Sigmoid colon (tissue), 4 donors: ENCODE measurements around the gene NR2F1-AS1.

Experiments used
- EP300 ChIP-seq, 4 donors: sonication (generic); formaldehyde crosslinking; IDR thresholded peaks; one replicate each; pipeline ENCODE4 v1.6.1; 2017; ENCODE audit warnings: antibody characterized with exemption in 4 of 4
- POLR2A ChIP-seq, 2 donors: fragments of 450-650 bp; IDR thresholded peaks; one replicate each; pipeline ENCODE4 v1.6.1; 2016; ENCODE audit warnings: antibody characterized with exemption in 2 of 2, mild to moderate bottlenecking in 2 of 2, moderate library complexity in 2 of 2
- TF ChIP-seq, protein P1 (sequence below), 4 experiments: fragments of 450-650 bp in 3 of 4; fragments of 200-600 bp in 1 of 4; IDR thresholded peaks; one replicate each; pipeline ENCODE4 v1.5.1; 2016 to 2019; ENCODE audit warnings: antibody characterized with exemption in 4 of 4, mild to moderate bottlenecking in 3 of 4, moderate library complexity in 2 of 4

DNA sequence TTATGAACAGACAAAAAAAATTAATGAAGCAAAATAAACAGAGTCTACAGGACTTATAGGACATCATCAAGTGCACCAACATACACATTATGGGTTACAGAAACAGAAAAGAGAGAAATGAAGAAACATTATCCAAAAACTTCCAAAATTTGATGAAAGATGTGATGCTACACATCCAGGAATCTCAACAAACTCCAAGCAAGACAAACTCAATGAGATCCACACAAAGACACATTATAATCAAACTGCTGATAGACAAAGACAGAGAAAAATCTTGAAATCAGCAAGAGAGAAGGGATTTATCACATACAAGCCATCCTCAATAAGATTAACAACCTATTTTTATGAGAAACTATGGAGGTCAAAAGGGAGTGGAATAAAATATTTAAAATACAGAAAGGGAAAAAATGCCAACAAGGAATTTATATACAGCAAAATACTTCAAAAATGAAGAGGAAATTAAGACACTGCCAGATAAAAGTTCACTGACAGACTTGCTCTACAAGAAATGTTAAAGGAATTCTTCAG, 101.0 kb downstream of the NR2F1-AS1 start:
- TF ChIP-seq, protein P1, sequence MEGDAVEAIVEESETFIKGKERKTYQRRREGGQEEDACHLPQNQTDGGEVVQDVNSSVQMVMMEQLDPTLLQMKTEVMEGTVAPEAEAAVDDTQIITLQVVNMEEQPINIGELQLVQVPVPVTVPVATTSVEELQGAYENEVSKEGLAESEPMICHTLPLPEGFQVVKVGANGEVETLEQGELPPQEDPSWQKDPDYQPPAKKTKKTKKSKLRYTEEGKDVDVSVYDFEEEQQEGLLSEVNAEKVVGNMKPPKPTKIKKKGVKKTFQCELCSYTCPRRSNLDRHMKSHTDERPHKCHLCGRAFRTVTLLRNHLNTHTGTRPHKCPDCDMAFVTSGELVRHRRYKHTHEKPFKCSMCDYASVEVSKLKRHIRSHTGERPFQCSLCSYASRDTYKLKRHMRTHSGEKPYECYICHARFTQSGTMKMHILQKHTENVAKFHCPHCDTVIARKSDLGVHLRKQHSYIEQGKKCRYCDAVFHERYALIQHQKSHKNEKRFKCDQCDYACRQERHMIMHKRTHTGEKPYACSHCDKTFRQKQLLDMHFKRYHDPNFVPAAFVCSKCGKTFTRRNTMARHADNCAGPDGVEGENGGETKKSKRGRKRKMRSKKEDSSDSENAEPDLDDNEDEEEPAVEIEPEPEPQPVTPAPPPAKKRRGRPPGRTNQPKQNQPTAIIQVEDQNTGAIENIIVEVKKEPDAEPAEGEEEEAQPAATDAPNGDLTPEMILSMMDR (IDR thresholded peaks at IDR 0.05), result no peak
- no peak for TF ChIP-seq POLR2A (IDR thresholded peaks at IDR 0.05)
- no peak for TF ChIP-seq EP300 (IDR thresholded peaks at IDR 0.05)
